ENCODE results near the gene SPTB. TPM values are rescaled to one million over a fixed set of nuclear protein-coding genes. Genes with fewer than 3 reads are reported as not detected.

Gene SPTB
- total and polyA plus RNA-seq, 8 donors: under 0.01 to 3.5 (median 0.55) TPM; not detected in 2

- intact Hi-C loops (cut with DNase I; ENCODE audit: low total_unique reads): no loop called here
Measured at GRCh38 chr14:64741200-64741599, 138.5 kb downstream of the SPTB start.

GRCh38 chr14:64738281-64738804 is 141.4 kb downstream of the SPTB start:
- DNase-seq: no peak
- 75 to 93% (median 79%) methylated on average over 7 to 9 of the region's 9 CpGs for WGBS, 5 donors
- H3K27ac ChIP-seq: no peak overlapping the region
- H3K36me3 ChIP-seq: peaks cover 73 to 92% (median 78%) of the 10 kb centered on the region in 4 donors
- H3K9me3 ChIP-seq: no peaks in the 10 kb centered on the region
- no peaks in the 10 kb centered on the region for H3K27me3 ChIP-seq
- intact Hi-C loops (cut with DNase I; ENCODE audit: low total_unique reads): no loop called here
- H3K4me3 ChIP-seq: no peak overlapping the region
- H3K4me1 ChIP-seq: peaks cover 6 to 17% (median 15%) of the 10 kb centered on the region in 4 donors
- TF ChIP-seq POLR2A (IDR thresholded peaks at IDR 0.05) (no peak), EP300 (IDR thresholded peaks at IDR 0.05) (no peak), POLR2AphosphoS5 (IDR thresholded peaks at IDR 0.05) (no peak)

More at GRCh38 chr14:64741200-64741599, 138.5 kb downstream of the SPTB start:
- DNase-seq: no peak
- H3K9me3 ChIP-seq: no peaks in the 10 kb centered on the region
- no peak overlapping the region for H3K27ac ChIP-seq
- H3K27me3 ChIP-seq: no peaks in the 10 kb centered on the region
- H3K4me3 ChIP-seq: no peak overlapping the region
- 94 to 99% (median 95%) methylated on average over 3 to 15 of the region's 15 CpGs for WGBS, 5 donors
- H3K36me3 ChIP-seq: peaks cover 78 to 96% (median 92%) of the 10 kb centered on the region in 4 donors
- TF ChIP-seq POLR2AphosphoS5 (IDR thresholded peaks at IDR 0.05) (no peak), POLR2A (IDR thresholded peaks at IDR 0.05) (no peak), CTCF (IDR thresholded peaks at IDR 0.05) (no peak), EP300 (IDR thresholded peaks at IDR 0.05) (no peak)
- H3K4me1 ChIP-seq: peaks cover 17 to 25% (median 19%) of the 10 kb centered on the region in 4 donors

GRCh38 chr14:64737391-64738280 is 142.1 kb downstream of the SPTB start:
- Histone ChIP-seq H3K4me1 (peaks cover 6 to 17% (median 15%) of the 10 kb centered on the region in 4 donors), H3K27ac (peak overlapping the region in 4 of 5 donors; percentile 36 to 51 (median 46)), H3K4me3 (no peak overlapping the region), H3K27me3 (no peaks in the 10 kb centered on the region), H3K36me3 (peaks cover 70 to 92% (median 78%) of the 10 kb centered on the region in 4 donors), H3K9me3 (no peaks in the 10 kb centered on the region)
- WGBS, 5 donors: 81 to 89% (median 86%) methylated on average over 14 to 17 of the region's 17 CpGs
- no peak for TF ChIP-seq CTCF (IDR thresholded peaks at IDR 0.05)
- TF ChIP-seq EP300 (IDR thresholded peaks at IDR 0.05): no peak
- intact Hi-C loops (cut with DNase I; ENCODE audit: low total_unique reads): no loop called here
- DNase-seq: no peak

DNA sequence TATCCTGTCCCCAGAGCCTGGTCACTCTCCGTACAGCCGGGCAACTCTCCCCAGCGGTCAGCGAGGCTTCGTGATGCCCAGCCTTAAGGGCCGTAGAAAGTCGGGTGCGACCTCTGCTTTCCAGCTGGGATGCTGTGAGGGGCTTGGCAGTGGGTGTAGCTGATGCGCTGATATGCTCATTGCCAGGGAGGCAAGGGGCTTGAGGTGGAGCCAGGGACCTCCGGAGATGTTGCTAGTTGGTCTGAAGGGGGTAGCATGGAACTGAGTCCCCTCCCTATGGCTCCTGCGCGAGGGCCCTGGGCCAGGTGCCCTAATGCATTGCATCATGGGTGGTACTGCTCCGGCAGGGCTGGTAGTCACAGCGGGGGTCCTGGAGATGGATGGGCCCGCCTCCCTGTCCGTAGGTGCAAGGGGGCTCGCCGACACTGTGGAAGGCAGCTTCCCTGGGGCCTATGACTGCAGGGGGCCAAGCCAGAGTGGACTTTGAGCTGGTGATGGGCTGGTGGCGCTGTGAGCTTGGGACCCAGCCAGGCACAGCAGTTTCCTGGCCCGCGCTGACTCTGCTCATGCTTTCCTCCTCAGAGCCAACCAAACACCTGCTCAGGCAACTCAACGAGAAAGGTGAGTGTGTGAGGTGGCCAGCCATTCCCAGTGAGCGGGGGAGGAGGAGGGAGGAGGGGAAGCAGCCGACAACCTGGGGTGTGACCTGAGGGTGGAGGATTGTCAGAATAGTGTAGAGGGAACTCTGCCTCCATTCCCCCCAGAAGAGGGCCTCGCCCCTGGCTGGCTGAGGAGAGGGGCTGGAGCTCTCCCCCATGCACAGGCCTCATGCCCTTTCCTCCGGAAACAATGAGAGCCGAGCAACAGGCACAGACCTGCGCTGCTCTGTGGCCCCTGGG is 143.2 kb downstream of the SPTB start:
- Histone ChIP-seq H3K27me3 (no peaks in the 10 kb centered on the region), H3K4me3 (no peak overlapping the region), H3K4me1 (peaks cover 6 to 17% (median 15%) of the 10 kb centered on the region in 4 donors), H3K27ac (peak overlapping the region in 4 of 5 donors; percentile 36 to 51 (median 46)), H3K9me3 (no peaks in the 10 kb centered on the region), H3K36me3 (peaks cover 70 to 92% (median 78%) of the 10 kb centered on the region in 4 donors)
- 57 to 71% (median 62%) methylated on average over 23 to 28 of the region's 28 CpGs for WGBS, 5 donors
- intact Hi-C loops (cut with DNase I; ENCODE audit: low total_unique reads): no loop called here
- TF ChIP-seq POLR2AphosphoS5 (IDR thresholded peaks at IDR 0.05) (peak in 1 of 3 donors; percentile 54), CTCF (IDR thresholded peaks at IDR 0.05) (no peak)
- DNase-seq: peak; percentile 79 to 90
